H1 (cell line): ENCODE data around the gene SLC22A23. TPM values are rescaled to one million over a fixed set of nuclear protein-coding genes. Genes with fewer than 3 reads are reported as not detected.

Experiments
- CTCF ChIA-PET: fragments of 300-600 bp; sonication (Branson Sonifier 250); formaldehyde crosslinking; loops from one replicate; lab custom pipeline; 2021; ENCODE audit not compliant: partially characterized antibody; lab: Charles Lee
- POLR2A ChIA-PET: fragments of 300-600 bp; sonication (Branson Sonifier 250); formaldehyde crosslinking; loops from one replicate; lab custom pipeline; 2021; ENCODE audit warnings: inconsistent platforms; ENCODE audit not compliant: partially characterized antibody; lab: Charles Lee
- DNase-seq, 2 experiments: peaks; one replicate each; pipeline versions ENCODE4 v3.0.0 to v3.0.0-alpha.2; 2010 to 2022; ENCODE audit warnings: low spot score in 2 of 2, low read depth in 1 of 2, mixed read lengths in 1 of 2
- FAIRE-seq: peaks from 2 replicates; lab custom pipeline; 2011; peaks lifted over from hg19 to GRCh38; lab: Jason Lieb, UNC
- H2AFZ ChIP-seq: 2 replicates; pipeline ENCODE4 v1.8.1; 2012; ENCODE audit warnings: low read length, inconsistent platforms
- H2AK5ac ChIP-seq: 2 replicates; pipeline ENCODE4 v1.6.1; 2013; ENCODE audit warnings: low read depth, low read length
- H2BK120ac ChIP-seq: replicated peaks from 2 replicates; pipeline ENCODE3; 2013; ENCODE audit warnings: low read depth, low read length, inconsistent platforms
- H2BK12ac ChIP-seq: 2 replicates; pipeline ENCODE4 v1.6.1; 2013; ENCODE audit warnings: low read depth, low read length
- H2BK15ac ChIP-seq: 2 replicates; pipeline ENCODE4 v1.6.1; 2013; ENCODE audit warnings: low read length
- H2BK20ac ChIP-seq: 2 replicates; pipeline ENCODE4 v1.6.1; 2013; ENCODE audit warnings: low read length
- H2BK5ac ChIP-seq: 2 replicates; pipeline ENCODE4 v1.6.1; 2013; ENCODE audit warnings: low read depth, low read length
- H3K14ac ChIP-seq: 2 replicates; pipeline ENCODE4 v1.6.1; 2013; ENCODE audit warnings: inconsistent platforms; ENCODE audit not compliant: insufficient read length
- H3K18ac ChIP-seq: 2 replicates; pipeline ENCODE4 v1.6.1; 2013; ENCODE audit warnings: low read length; ENCODE audit errors: extremely low read depth
- H3K23ac ChIP-seq: 2 replicates; pipeline ENCODE4 v1.6.1; 2013; ENCODE audit warnings: inconsistent platforms; ENCODE audit not compliant: insufficient read length
- H3K23me2 ChIP-seq: 2 replicates; pipeline ENCODE4 v1.6.1; 2013; ENCODE audit warnings: low read depth, low read length
- H3K27ac ChIP-seq: 2 replicates; pipeline ENCODE4 v1.6.1; 2011; ENCODE audit warnings: low read depth, low read length, inconsistent platforms
- H3K27me3 ChIP-seq, 4 experiments: replicated peaks in 1 of 4; 1 replicate in 1 of 4; 2 replicates in 3 of 4; pipeline versions ENCODE4 v1.6.1 to v1.8.1; 2011 to 2013; ENCODE audit warnings: low read length in 3 of 4, mild to moderate bottlenecking in 3 of 4, inconsistent platforms in 2 of 4, mixed read lengths in 2 of 4, moderate library complexity in 1 of 4; ENCODE audit not compliant: control insufficient read depth in 3 of 4, insufficient read depth in 3 of 4; ENCODE audit errors: extremely low read depth in 1 of 4
- H3K36me3 ChIP-seq, 4 experiments: 2 replicates each; pipeline versions ENCODE4 v1.6.1 to v1.8.1; 2011 to 2013; ENCODE audit warnings: mild to moderate bottlenecking in 4 of 4, low read length in 3 of 4, moderate library complexity in 2 of 4, control low read depth in 1 of 4, inconsistent platforms in 1 of 4; ENCODE audit not compliant: insufficient read depth in 4 of 4, control insufficient read depth in 2 of 4
- H3K4ac ChIP-seq: replicated peaks from 2 replicates; pipeline ENCODE3; 2013; ENCODE audit warnings: low read length, low read depth, mixed read lengths, inconsistent platforms; ENCODE audit not compliant: insufficient read length
- H3K4me1 ChIP-seq, 4 experiments: replicated peaks in 1 of 4; 1 replicate in 1 of 4; 2 replicates in 3 of 4; pipeline versions ENCODE4 v1.6.1 to v1.8.1; 2011 to 2013; ENCODE audit warnings: low read length in 3 of 4, inconsistent platforms in 2 of 4, mixed read lengths in 1 of 4; ENCODE audit not compliant: insufficient read depth in 4 of 4, control insufficient read depth in 3 of 4
- H3K4me2 ChIP-seq, 2 experiments: 2 replicates each; pipeline versions ENCODE4 v1.6.1 to v1.8.1; 2011 to 2013; ENCODE audit warnings: low read depth in 2 of 2, low read length in 2 of 2, control low read depth in 1 of 2, inconsistent platforms in 1 of 2, mild to moderate bottlenecking in 1 of 2; ENCODE audit not compliant: insufficient read depth in 1 of 2
- H3K4me3 ChIP-seq, 4 experiments: fragments of 200-600, 300-600 bp in 1 of 4; sonication (generic), shearing (Covaris generic), sonication (Bioruptor Twin) in 1 of 4; 2 replicates each; pipeline versions ENCODE4 v1.5.1 to v1.8.1; 2011 to 2016; ENCODE audit warnings: low read length in 4 of 4, low read depth in 3 of 4, control low read depth in 2 of 4, inconsistent platforms in 2 of 4, mild to moderate bottlenecking in 2 of 4, mixed read lengths in 1 of 4, moderate library complexity in 1 of 4; ENCODE audit not compliant: insufficient read depth in 2 of 4; ENCODE audit errors: extremely low read depth in 1 of 4
- H3K56ac ChIP-seq: replicated peaks from 2 replicates; pipeline ENCODE3; 2013; ENCODE audit warnings: low read depth, mild to moderate bottlenecking, mixed read lengths, low read length, inconsistent platforms; ENCODE audit not compliant: insufficient read length
- H3K79me1 ChIP-seq: 2 replicates; pipeline ENCODE4 v1.6.1; 2013; ENCODE audit warnings: low read depth, low read length, control low read depth
- H3K79me2 ChIP-seq, 2 experiments: 2 replicates each; pipeline versions ENCODE4 v1.6.1 to v1.8.1; 2012 to 2013; ENCODE audit warnings: low read length in 2 of 2, mild to moderate bottlenecking in 2 of 2, inconsistent platforms in 1 of 2; ENCODE audit not compliant: insufficient read depth in 2 of 2, control insufficient read depth in 1 of 2
- H3K9ac ChIP-seq, 4 experiments: replicated peaks in 1 of 4; 1 replicate in 1 of 4; 2 replicates in 3 of 4; pipeline versions ENCODE4 v1.6.1 to v1.8.1; 2011 to 2013; ENCODE audit warnings: low read depth in 3 of 4, low read length in 3 of 4, control low read depth in 2 of 4, mild to moderate bottlenecking in 2 of 4, moderate library complexity in 2 of 4, inconsistent platforms in 1 of 4; ENCODE audit errors: extremely low read depth in 1 of 4
- H3K9me3 ChIP-seq, 2 experiments: 2 replicates each; pipeline versions ENCODE4 v1.6.1 to v1.8.1; 2012 to 2013; ENCODE audit warnings: mild to moderate bottlenecking in 2 of 2, moderate library complexity in 2 of 2, control low read depth in 1 of 2, inconsistent platforms in 1 of 2, low read depth in 1 of 2, low read length in 1 of 2, mixed read lengths in 1 of 2; ENCODE audit not compliant: insufficient read depth in 2 of 2
- H4K20me1 ChIP-seq, 2 experiments: replicated peaks in 1 of 2; 2 replicates each; pipeline versions ENCODE3 to v1.8.1; 2011 to 2013; ENCODE audit warnings: inconsistent platforms in 2 of 2, low read length in 2 of 2, mild to moderate bottlenecking in 1 of 2; ENCODE audit not compliant: insufficient read depth in 2 of 2, control insufficient read depth in 1 of 2
- H4K5ac ChIP-seq: 2 replicates; pipeline ENCODE4 v1.6.1; 2013; ENCODE audit warnings: low read length, low read depth, mixed read lengths, inconsistent platforms; ENCODE audit not compliant: insufficient read length
- H4K8ac ChIP-seq: 2 replicates; pipeline ENCODE4 v1.8.0; 2013; ENCODE audit warnings: mild to moderate bottlenecking, moderate library complexity, low read length, inconsistent platforms; ENCODE audit not compliant: insufficient read depth; ENCODE audit errors: extremely low read depth
- H4K91ac ChIP-seq: replicated peaks from 2 replicates; pipeline ENCODE3; 2013; ENCODE audit warnings: low read length, mixed read lengths, inconsistent platforms; ENCODE audit not compliant: insufficient read length
- BCL11A ChIP-seq, 2 experiments: IDR thresholded peaks; one replicate each; pipeline ENCODE4 v1.6.1; 2011; ENCODE audit warnings: low read depth in 2 of 2, low read length in 2 of 2, mild to moderate bottlenecking in 2 of 2
- E2F6 ChIP-seq: IDR thresholded peaks from 2 replicates; pipeline ENCODE4 v1.6.1; 2012; ENCODE audit warnings: inconsistent platforms
- JUND ChIP-seq: IDR thresholded peaks from 2 replicates; pipeline ENCODE4 v1.6.1; 2011; ENCODE audit warnings: mild to moderate bottlenecking, improper control_type of control experiment, low read length
- MAX ChIP-seq: IDR thresholded peaks from 2 replicates; pipeline ENCODE4 v1.6.1; 2012; ENCODE audit warnings: inconsistent platforms
- RNF2 ChIP-seq: fragments of 200-900, 300-1000 bp; sonication (generic); IDR thresholded peaks from 2 replicates; pipeline ENCODE4 v1.7.1; 2016; ENCODE audit warnings: borderline replicate concordance, low read depth, mild to moderate bottlenecking, antibody characterized with exemption, low read length; ENCODE audit not compliant: poor library complexity, severe bottlenecking; ENCODE audit errors: missing control alignments
- SIX5 ChIP-seq: IDR thresholded peaks from 2 replicates; pipeline ENCODE4 v1.6.1; 2011; ENCODE audit warnings: mild to moderate bottlenecking, low read depth, low read length
- SUZ12 ChIP-seq: fragments of 200-600 bp; sonication (generic); IDR thresholded peaks from 2 replicates; pipeline ENCODE4 v1.6.1; 2012; ENCODE audit warnings: mild to moderate bottlenecking, inconsistent platforms, low read length, moderate library complexity, mixed read lengths
- WGBS, 2 experiments: shearing (Covaris generic) in 1 of 2; methylation state at CpG; one replicate each; pipeline versions ENCODE4 v1.1.6 to v1.1.7; 2013 to 2015; ENCODE audit warnings: low lambda C conversion rate in 2 of 2, mixed read lengths in 2 of 2, inconsistent platforms in 1 of 2, low coverage in 1 of 2, missing lambda C conversion rate in 1 of 2; ENCODE audit not compliant: insufficient replicate concordance in 2 of 2, insufficient coverage in 1 of 2, insufficient read length in 1 of 2; ENCODE audit errors: extremely low coverage in 1 of 2, missing lambda C conversion rate in 1 of 2; 5-methylcytosine and 5-hydroxymethylcytosine counted together
- polyA plus RNA-seq, 7 experiments: library from polyadenylated mRNA; depleted of rRNA in 3 of 7; stranded (reverse) in 5 of 7; unstranded in 2 of 7; fragments of >200 nt in 5 of 7; fragments of 200-250 nt in 2 of 7; gene quantifications; 1 replicate in 5 of 7; 2 replicates in 1 of 7; 4 replicates in 1 of 7; pipeline versions ENCODE4 v1.2.1 to v1.2.3, GENCODE V29; 2011 to 2013; ENCODE audit warnings: missing spikeins in 2 of 7, mixed read lengths in 2 of 7
- total RNA-seq: library from RNA; stranded (reverse); fragmentation: NEBNext Ultra II Directional; extraction: Animal tissue kit (Norgen Biotek cat#: 25700); gene quantifications from 2 replicates; pipeline ENCODE4 v1.2.1, GENCODE V29; 2021

The SLC22A23 gene
- total and polyA plus RNA-seq, 2 of the 8 experiments (the other 6 are each of a cell fraction or from before 2014, with no cell fraction given) = 9.9 to 38.4 TPM

GRCh38 chr6:3337521-3338350 lies 119.1 kb downstream of the SLC22A23 start:
- Histone ChIP-seq H3K4me2 (no peak overlapping the region; a peak in 1 of 4 replicates), H3K36me3 (no peaks in the 10 kb centered on the region), H2AFZ (no peak overlapping the region), H3K27me3 (no peaks in the 10 kb centered on the region), H3K23ac (no peak overlapping the region), H3K9ac (no peak overlapping the region), H3K14ac (no peak overlapping the region), H4K8ac (no peak overlapping the region), H2BK120ac (peak overlapping the region; percentile 18), H2BK20ac (peak overlapping the region; percentile 35; the same call in 1 of the 2 replicates), H4K5ac (no peak overlapping the region), H2AK5ac (peak overlapping the region; percentile 54), H3K27ac (0 out of 2 replicates have a peak overlapping the region, but pooled peaks have one; percentile 56), H3K23me2 (no peaks in the 10 kb centered on the region), H3K56ac (no peak overlapping the region), H2BK15ac (no peak overlapping the region; the same call in 1 of the 2 replicates), H4K91ac (peak overlapping the region; percentile 83), H3K18ac (peak overlapping the region; percentile 78), H2BK12ac (peak overlapping the region; percentile 3; the same call in 1 of the 2 replicates), H4K20me1 (no peaks in the 10 kb centered on the region), H3K4me1 (peaks cover 26 to 48% (median 36%) of the 10 kb centered on the region in 4 experiments), H3K79me1 (peaks cover 8% of the 10 kb centered on the region; the same call in 1 of the 2 replicates), H3K4me3 (no peak overlapping the region), H3K79me2 (peaks cover 0 to 20% of the 10 kb centered on the region in 2 experiments; a peak in 3 of 4 replicates), H2BK5ac (peak overlapping the region; percentile 63; the same call in 1 of the 2 replicates), H3K9me3 (no peaks in the 10 kb centered on the region), H3K4ac (peak overlapping the region; percentile 33)
- ChIA-PET CTCF (interaction anchor here (0.6 to 1.6 kb wide), 16 partner anchors 11 to 1719 kb away, joined by 3 to 7 read pairs (median 3); partner anchors contain the start of gene PSMG4), POLR2A (interaction anchor here (1.6 to 2.0 kb wide), 3 partner anchors 9 to 19 kb away, joined by 5 to 6 read pairs (median 6); no protein-coding TSS in a partner anchor)
- DNase-seq (no peak), FAIRE-seq (no peak)
- no peak for TF ChIP-seq RNF2
- TF ChIP-seq MAX = peak; percentile 90
- TF ChIP-seq BCL11A (IDR thresholded peaks at IDR 0.05; ENCODE audit: low read depth in 2 of 2, low read length in 2 of 2) = no peak
- TF ChIP-seq SUZ12 = no peak
- TF ChIP-seq JUND = peak; percentile 81; the same call in 1 of the 2 replicates
- no peak for TF ChIP-seq SIX5
- TF ChIP-seq E2F6 = peak; percentile 84
- WGBS, 2 experiments = 61% methylated on average over 15 of the region's 15 CpGs; no CpG with 5 or more reads in 1 of the 2 experiments
